ENCODE results near the gene CLIP3.

DNA sequence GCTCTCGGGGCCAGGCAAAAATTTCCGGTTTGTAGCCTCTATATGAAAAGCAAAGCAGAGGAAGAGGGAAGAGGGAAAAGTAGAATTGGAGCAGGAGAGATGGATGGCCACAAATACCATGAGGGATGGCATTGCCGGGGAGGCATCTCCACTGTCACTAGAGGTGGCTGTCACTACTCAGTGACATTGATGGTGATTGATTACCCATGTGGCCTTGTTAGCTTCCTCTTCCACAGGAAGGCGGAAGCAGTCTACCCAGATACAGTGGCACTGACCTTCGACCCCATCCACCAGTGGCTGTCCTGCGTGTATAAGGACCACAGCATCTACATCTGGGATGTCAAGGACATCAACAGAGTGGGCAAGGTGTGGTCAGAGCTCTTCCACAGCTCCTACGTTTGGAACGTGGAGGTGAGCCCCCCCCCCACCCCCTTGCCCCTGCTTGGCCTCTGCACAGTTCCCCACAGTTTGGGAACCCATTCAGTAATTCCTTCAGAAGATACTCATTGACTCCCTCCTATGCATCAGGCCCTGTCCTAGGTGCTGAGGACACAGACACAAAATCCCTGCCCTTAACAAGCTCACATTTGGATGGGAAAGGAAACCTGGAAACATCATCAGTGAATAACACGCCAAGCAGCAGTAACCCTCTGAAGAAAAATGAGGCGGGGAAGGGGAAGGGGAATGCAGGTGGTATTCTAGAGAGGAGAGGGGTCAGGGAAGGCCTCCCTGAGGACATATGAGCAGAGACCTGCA, 40.6 kb upstream of the CLIP3 start:
- TF ChIP-seq ZNF609 (CRISPR knock-in tag; IDR thresholded peaks at IDR 0.05; ENCODE audit: borderline replicate concordance) = no peak
- no peak for TF ChIP-seq ELF4 (CRISPR knock-in tag; IDR thresholded peaks at IDR 0.05; ENCODE audit: borderline replicate concordance)
- TF ChIP-seq ONECUT2 (CRISPR knock-in tag; IDR thresholded peaks at IDR 0.05) = no peak
- TF ChIP-seq CTCF (CRISPR knock-in tag; IDR thresholded peaks at IDR 0.05) = no peak
- TF ChIP-seq AGO2 (optimal IDR thresholded peaks at IDR 0.05; ENCODE audit: low read depth, low read length) = no peak
- no peak for TF ChIP-seq ZNF3 (CRISPR knock-in tag; IDR thresholded peaks at IDR 0.05)

Data from HepG2 (cell line).